K562 (cell line): Measurements from ENCODE around the gene TRAF3IP3. TPM values are rescaled to one million over a fixed set of nuclear protein-coding genes. Genes with fewer than 3 reads are reported as not detected.

Source experiments
- ARNT ChIP-seq, 2 experiments: fragments of 450-650 bp; IDR thresholded peaks; 2 replicates each; pipeline ENCODE4 v1.6.1; 2016; ENCODE audit warnings: mild to moderate bottlenecking in 1 of 2
- EHMT2 ChIP-seq: fragments of 450-650 bp; IDR thresholded peaks from 2 replicates; pipeline ENCODE4 v1.6.1; 2018; ENCODE audit warnings: antibody characterized with exemption
- EP400 ChIP-seq: fragments of 450-650 bp; IDR thresholded peaks from 2 replicates; pipeline ENCODE4 v1.6.1; 2017; ENCODE audit warnings: antibody characterized with exemption, mild to moderate bottlenecking, moderate library complexity
- ETV6 ChIP-seq, 3 experiments: fragments of 150-350 bp in 1 of 3; sonication (generic) in 1 of 3; formaldehyde crosslinking in 1 of 3; IDR thresholded peaks; 2 replicates each; pipeline versions ENCODE4 v1.6.1 to v1.8.0; 2014 to 2022; ENCODE audit warnings: borderline replicate concordance in 2 of 3, low read depth in 2 of 3, antibody characterized with exemption in 1 of 3, low read length in 1 of 3, mild to moderate bottlenecking in 1 of 3, missing genetic modification reagents in 1 of 3
- HDAC8 ChIP-seq: fragments of 450-650 bp; IDR thresholded peaks from 2 replicates; pipeline ENCODE4 v1.6.1; 2016; ENCODE audit warnings: mild to moderate bottlenecking, missing genetic modification characterization, moderate library complexity, missing compliant biosample characterization
- MCM7 ChIP-seq, 2 experiments: fragments of 450-650 bp; IDR thresholded peaks; 2 replicates each; pipeline ENCODE4 v1.6.1; 2016 to 2018
- NFE2L1 ChIP-seq: fragments of 450-650 bp; IDR thresholded peaks from 2 replicates; pipeline ENCODE4 v1.6.1; 2016; ENCODE audit warnings: missing genetic modification characterization, low read depth, mild to moderate bottlenecking, missing compliant biosample characterization, moderate library complexity, borderline replicate concordance
- OTX1 ChIP-seq: fragments of 450-650 bp; formaldehyde crosslinking; IDR thresholded peaks from 2 replicates; pipeline ENCODE4 v1.4.0; 2022; ENCODE audit warnings: mild to moderate bottlenecking
- PHF20 ChIP-seq: fragments of 450-650 bp; IDR thresholded peaks from 2 replicates; pipeline ENCODE4 v1.6.1; 2018; ENCODE audit not compliant: partially characterized antibody
- PHF8 ChIP-seq: fragments of 200-600 bp; sonication (generic); IDR thresholded peaks from 2 replicates; pipeline ENCODE4 v1.6.1; 2012; ENCODE audit warnings: mixed run types, mild to moderate bottlenecking, inconsistent platforms, low read length, moderate library complexity, borderline replicate concordance
- PRMT5 ChIP-seq: sonication (generic); formaldehyde crosslinking; IDR thresholded peaks from 2 replicates; pipeline ENCODE4 v1.5.0; 2020; ENCODE audit warnings: missing genetic modification reagents
- RBM17 ChIP-seq: fragments of 200-400 bp; formaldehyde crosslinking; IDR thresholded peaks from 2 replicates; pipeline ENCODE4 v1.6.1; 2017; ENCODE audit warnings: low read depth, mild to moderate bottlenecking, low read length, borderline replicate concordance
- RBM22 ChIP-seq: fragments of 200-400 bp; formaldehyde crosslinking; IDR thresholded peaks from 2 replicates; pipeline ENCODE4 v1.6.1; 2018; ENCODE audit warnings: low read length, low read depth; ENCODE audit not compliant: poor library complexity, severe bottlenecking
- RBM34 ChIP-seq: fragments of 200-400 bp; formaldehyde crosslinking; IDR thresholded peaks from 2 replicates; pipeline ENCODE4 v1.6.1; 2018; ENCODE audit warnings: low read length, borderline replicate concordance; ENCODE audit not compliant: insufficient read depth
- RFX7 ChIP-seq: fragments of 250-450 bp; sonication (Bioruptor Pico); IDR thresholded peaks from 2 replicates; pipeline ENCODE4 v1.5.1; 2021; ENCODE audit warnings: mild to moderate bottlenecking
- STAG1 ChIP-seq: sonication (generic); formaldehyde crosslinking; IDR thresholded peaks from 2 replicates; pipeline ENCODE4 v1.5.0; 2020; ENCODE audit warnings: missing genetic modification reagents, borderline replicate concordance
- ZFPM2 ChIP-seq: fragments of 250-450 bp; sonication (Bioruptor Pico); IDR thresholded peaks from 2 replicates; pipeline ENCODE4 v1.5.1; 2022; ENCODE audit warnings: mild to moderate bottlenecking
- ZNF124 ChIP-seq: sonication (generic); formaldehyde crosslinking; IDR thresholded peaks from 2 replicates; pipeline ENCODE4 v1.8.1; 2022; ENCODE audit warnings: missing genetic modification reagents
- ZNF140 ChIP-seq: fragments of 250-450 bp; sonication (Bioruptor Pico); IDR thresholded peaks from 2 replicates; pipeline ENCODE4 v1.8.0; 2021; ENCODE audit warnings: moderate library complexity, mild to moderate bottlenecking, inconsistent platforms
- ZNF282 ChIP-seq: sonication (generic); formaldehyde crosslinking; IDR thresholded peaks from 2 replicates; pipeline ENCODE4 v1.8.1; 2023; ENCODE audit warnings: missing genetic modification reagents
- ZNF584 ChIP-seq: fragments of 200-800 bp; sonication (Bioruptor generic); IDR thresholded peaks from 2 replicates; pipeline ENCODE4 v1.6.1; 2016; ENCODE audit warnings: low read depth, mild to moderate bottlenecking, missing genetic modification characterization, missing compliant biosample characterization
- ZNF696 ChIP-seq: fragments of 250-450 bp; sonication (Bioruptor Pico); conservative IDR thresholded peaks from 2 replicates; pipeline ENCODE4 v1.4.0; 2020; ENCODE audit warnings: mild to moderate bottlenecking, moderate library complexity
- polyA plus RNA-seq, 8 experiments: library from polyadenylated mRNA; depleted of rRNA in 4 of 8; stranded (reverse) in 5 of 8; unstranded in 3 of 8; fragments of >200 nt; fragmentation: Nextera tagmentation in 2 of 8; fragmentation: Illumina TruSeq in 1 of 8; extraction: Ambion mirVana in 2 of 8; extraction: Trizol in 1 of 8; gene quantifications; 2 replicates each; pipeline versions ENCODE4 v1.2.1 to v1.2.3, GENCODE V29; 2011 to 2014; ENCODE audit warnings: inconsistent platforms in 1 of 8, missing spikeins in 1 of 8
- total RNA-seq, 7 experiments: library from RNA; depleted of rRNA in 6 of 7; stranded (reverse); fragments of >200 nt in 6 of 7; fragmentation: Illumina TruSeq in 2 of 7; extraction: Trizol in 2 of 7; gene quantifications; 2 replicates each; pipeline versions ENCODE4 v1.2.1 to v1.2.3, GENCODE V29; 2011 to 2021; ENCODE audit warnings: low replicate concordance in 1 of 7
- TF ChIP-seq, protein P1 (sequence below): sonication (generic); formaldehyde crosslinking; IDR thresholded peaks from 2 replicates; pipeline ENCODE4 v1.8.1; 2023; ENCODE audit warnings: mild to moderate bottlenecking, missing genetic modification reagents
- TF ChIP-seq, protein P2 (sequence below): fragments of 450-650 bp; IDR thresholded peaks from 2 replicates; pipeline ENCODE4 v1.6.1; 2016; ENCODE audit warnings: mild to moderate bottlenecking

Gene TRAF3IP3
- total and polyA plus RNA-seq, 9 of the 15 experiments (the other 6 are each of a cell fraction or from before 2014, with no cell fraction given), result 0.06 to 1.1 (median 0.31) TPM

DNA sequence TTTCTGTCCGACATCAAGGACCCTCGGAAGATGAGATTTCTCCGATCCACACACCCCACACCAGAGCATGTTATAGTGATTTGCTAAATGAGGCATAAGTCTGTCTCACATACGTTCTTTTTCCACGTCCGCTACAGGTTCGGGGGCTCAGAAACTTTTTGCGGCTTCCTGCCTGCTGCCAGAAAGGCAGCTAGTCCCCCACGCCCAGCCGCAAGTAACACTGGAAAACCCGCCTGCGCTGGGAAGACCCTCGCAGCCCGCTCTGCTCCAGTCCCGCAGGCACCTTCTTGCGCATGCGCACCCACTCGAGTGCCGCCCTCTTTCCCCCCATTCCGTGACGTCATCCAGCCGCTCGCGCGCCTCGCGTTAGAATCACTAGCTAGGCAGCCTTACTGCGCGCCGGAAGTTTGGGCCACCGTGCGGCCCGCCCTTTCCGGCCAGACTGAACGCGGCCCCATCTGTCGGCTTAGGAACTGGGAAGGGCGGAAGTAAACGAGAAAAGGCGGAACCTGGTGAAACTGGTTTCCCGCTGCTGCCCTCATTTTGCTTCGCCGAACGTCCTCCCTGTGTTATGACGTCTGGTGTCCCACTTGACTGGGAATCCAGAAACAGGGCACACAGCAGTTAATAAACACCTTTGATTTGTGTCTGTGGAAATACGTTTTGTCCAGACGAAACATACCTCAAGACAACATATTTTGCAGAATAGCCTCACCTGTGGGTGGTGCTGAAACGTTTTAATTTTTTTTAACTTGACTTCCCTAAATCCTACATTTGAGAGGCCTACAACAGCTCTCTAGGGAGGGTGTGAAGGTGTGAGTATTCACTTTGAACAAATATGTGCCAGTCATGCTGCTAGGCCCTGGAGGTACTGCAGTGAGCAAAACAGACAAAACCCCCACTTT is 28.7 kb downstream of the TRAF3IP3 start, which contains the start of gene C1orf74 (continued):
- TF ChIP-seq ZNF140 (no peak), RBM22 (no peak), RBM34 (no peak), EP400 (peak; percentile 85), PHF8 (peak; percentile 93; the same call in 1 of the 2 replicates), ARNT (IDR thresholded peaks at IDR 0.05) (peak; percentile 52 to 53; a peak in 2 of 4 replicates), MCM7 (IDR thresholded peaks at IDR 0.05) (no peak), HDAC8 (tag) (peak; percentile 91), RFX7 (CRISPR knock-in tag) (no peak), ZFPM2 (CRISPR knock-in tag) (no peak), NFE2L1 (tag) (no peak), ZNF584 (CRISPR knock-in tag) (peak; percentile 82; the same call in 1 of the 2 replicates), ZNF696 (CRISPR knock-in tag) (no peak), ZNF282 (CRISPR knock-in tag) (no peak), EHMT2 (peak; percentile 97), STAG1 (CRISPR knock-in tag) (no peak), RBM17 (no peak), ETV6 (IDR thresholded peaks at IDR 0.05; ENCODE audit: borderline replicate concordance in 1 of 2, low read depth in 2 of 2, low read length in 1 of 2) (peak; percentile 53 to 73; a peak in 2 of 4 replicates), ETV6 (CRISPR knock-in tag; IDR thresholded peaks at IDR 0.05; ENCODE audit: borderline replicate concordance) (no peak), OTX1 (CRISPR knock-in tag) (peak; percentile 29; the same call in 1 of the 2 replicates), PRMT5 (CRISPR knock-in tag) (no peak), PHF20 (peak; percentile 96), ZNF124 (CRISPR knock-in tag) (no peak)
- TF ChIP-seq, protein P1, sequence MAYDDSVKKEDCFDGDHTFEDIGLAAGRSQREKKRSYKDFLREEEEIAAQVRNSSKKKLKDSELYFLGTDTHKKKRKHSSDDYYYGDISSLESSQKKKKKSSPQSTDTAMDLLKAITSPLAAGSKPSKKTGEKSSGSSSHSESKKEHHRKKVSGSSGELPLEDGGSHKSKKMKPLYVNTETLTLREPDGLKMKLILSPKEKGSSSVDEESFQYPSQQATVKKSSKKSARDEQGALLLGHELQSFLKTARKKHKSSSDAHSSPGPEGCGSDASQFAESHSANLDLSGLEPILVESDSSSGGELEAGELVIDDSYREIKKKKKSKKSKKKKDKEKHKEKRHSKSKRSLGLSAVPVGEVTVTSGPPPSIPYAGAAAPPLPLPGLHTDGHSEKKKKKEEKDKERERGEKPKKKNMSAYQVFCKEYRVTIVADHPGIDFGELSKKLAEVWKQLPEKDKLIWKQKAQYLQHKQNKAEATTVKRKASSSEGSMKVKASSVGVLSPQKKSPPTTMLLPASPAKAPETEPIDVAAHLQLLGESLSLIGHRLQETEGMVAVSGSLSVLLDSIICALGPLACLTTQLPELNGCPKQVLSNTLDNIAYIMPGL (CRISPR knock-in tag), result no peak
- TF ChIP-seq, protein P2, sequence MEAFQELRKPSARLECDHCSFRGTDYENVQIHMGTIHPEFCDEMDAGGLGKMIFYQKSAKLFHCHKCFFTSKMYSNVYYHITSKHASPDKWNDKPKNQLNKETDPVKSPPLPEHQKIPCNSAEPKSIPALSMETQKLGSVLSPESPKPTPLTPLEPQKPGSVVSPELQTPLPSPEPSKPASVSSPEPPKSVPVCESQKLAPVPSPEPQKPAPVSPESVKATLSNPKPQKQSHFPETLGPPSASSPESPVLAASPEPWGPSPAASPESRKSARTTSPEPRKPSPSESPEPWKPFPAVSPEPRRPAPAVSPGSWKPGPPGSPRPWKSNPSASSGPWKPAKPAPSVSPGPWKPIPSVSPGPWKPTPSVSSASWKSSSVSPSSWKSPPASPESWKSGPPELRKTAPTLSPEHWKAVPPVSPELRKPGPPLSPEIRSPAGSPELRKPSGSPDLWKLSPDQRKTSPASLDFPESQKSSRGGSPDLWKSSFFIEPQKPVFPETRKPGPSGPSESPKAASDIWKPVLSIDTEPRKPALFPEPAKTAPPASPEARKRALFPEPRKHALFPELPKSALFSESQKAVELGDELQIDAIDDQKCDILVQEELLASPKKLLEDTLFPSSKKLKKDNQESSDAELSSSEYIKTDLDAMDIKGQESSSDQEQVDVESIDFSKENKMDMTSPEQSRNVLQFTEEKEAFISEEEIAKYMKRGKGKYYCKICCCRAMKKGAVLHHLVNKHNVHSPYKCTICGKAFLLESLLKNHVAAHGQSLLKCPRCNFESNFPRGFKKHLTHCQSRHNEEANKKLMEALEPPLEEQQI, result peak; percentile 91
